Activated naive CD4-positive, alpha-beta T cell treated with anti-CD3 and anti-CD28 coated beads, Interleukin-2, amount 50 U/mL, for 24 hours (primary cell): ENCODE data around the gene DOLK.
"Not testable (repeated sequence)": the region's sequence is repeated elsewhere in the genome, so short reads cannot be mapped to it uniquely, and the experiment has no call there.

Experiments
- H3K27ac Mint-ChIP-seq: one replicate; pipeline ENCODE4 v1.8.0; 2021; ENCODE audit warnings: mild to moderate bottlenecking, mixed read lengths
- H3K27me3 Mint-ChIP-seq: one replicate; pipeline ENCODE4 v1.8.0; 2021; ENCODE audit warnings: mixed read lengths
- H3K36me3 Mint-ChIP-seq: one replicate; pipeline ENCODE4 v1.8.0; 2021; ENCODE audit warnings: mixed read lengths
- H3K4me1 Mint-ChIP-seq: one replicate; pipeline ENCODE4 v1.8.0; 2021; ENCODE audit warnings: mixed read lengths
- H3K4me3 Mint-ChIP-seq: one replicate; pipeline ENCODE4 v1.8.0; 2021; ENCODE audit warnings: mild to moderate bottlenecking, mixed read lengths
- H3K9me3 Mint-ChIP-seq: one replicate; pipeline ENCODE4 v1.8.0; 2021; ENCODE audit warnings: mixed read lengths

Gene DOLK

DNA sequence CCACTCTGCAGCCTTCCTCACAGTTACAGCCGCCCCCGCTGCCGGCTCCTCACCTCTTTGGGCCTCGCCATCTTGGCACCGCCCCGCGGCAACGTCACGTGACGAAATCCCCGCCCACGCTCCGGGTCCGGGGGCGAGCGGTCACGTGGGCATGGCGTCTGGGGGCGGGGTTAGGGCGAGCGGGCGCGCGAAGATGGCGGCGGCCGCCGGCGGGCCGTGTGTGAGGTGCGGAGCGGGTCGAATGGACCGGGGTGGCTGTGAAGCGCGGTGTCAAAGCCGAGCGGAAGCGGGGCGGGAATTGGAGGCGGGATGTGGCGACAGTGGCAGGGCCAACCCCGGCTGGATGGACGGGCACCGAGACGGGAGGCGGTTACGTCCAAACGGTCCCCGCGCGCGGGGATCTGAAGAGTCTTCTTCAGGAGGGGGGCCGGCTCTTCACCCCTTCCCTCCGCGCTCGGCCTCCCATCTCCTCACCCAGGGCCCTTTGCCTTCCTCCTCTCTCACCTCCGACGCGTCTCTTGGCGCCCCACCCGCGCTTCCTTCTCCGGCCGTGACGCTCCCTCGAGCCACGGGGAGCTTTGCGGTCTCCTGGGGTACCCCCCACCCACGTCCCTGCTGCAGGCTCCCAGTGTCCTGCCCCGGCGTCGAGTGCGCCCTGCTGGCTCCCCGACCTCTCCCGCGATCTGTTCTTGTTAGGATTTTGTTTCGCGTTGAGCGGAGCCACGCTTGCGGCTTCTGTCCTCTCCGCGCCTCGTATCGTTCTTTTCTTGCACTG lies at the start of gene DOLK, which contains the start of gene NUP188:
Gene DOLK (minus strand): TSS at position 77 of the 775 bp plus-strand sequence. CDS start 300 bp downstream, outside the sequence.
Gene NUP188 (plus strand): TSS at position 173 of the 775 bp plus-strand sequence. CDS start 21 bp downstream, at position 194.
- H3K36me3 Mint-ChIP-seq = peaks cover 13% of the 10 kb centered on the region
- H3K27ac Mint-ChIP-seq = peak within 1 kb of the TSS; percentile 97
- peaks cover 30% of the 10 kb centered on the region for H3K4me1 Mint-ChIP-seq
- H3K27me3 Mint-ChIP-seq = no peaks in the 10 kb centered on the region
- peak within 1 kb of the TSS; percentile 89 for H3K4me3 Mint-ChIP-seq
- H3K9me3 Mint-ChIP-seq = no peaks in the 10 kb centered on the region

DNA sequence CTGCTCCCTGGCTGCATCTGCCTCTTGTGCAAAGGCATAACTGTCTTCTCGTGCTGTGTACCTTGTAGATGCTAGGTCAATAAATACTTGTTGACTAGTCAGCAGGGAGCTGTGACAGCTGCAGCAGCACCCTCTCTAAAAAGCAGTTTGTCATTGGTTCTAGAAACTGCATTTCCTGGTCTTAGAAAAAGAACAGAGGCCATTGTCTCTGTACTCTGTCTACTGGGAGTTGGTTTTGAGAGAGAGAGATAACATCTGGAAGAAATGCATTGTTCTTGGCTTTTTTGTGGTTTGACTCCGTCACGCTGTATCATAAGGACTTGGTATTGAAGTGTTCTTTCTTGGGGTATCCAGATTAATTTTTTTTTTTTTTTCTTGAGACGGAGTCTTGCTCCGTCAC lies 48.4 kb upstream of the DOLK start:
- H3K9me3 Mint-ChIP-seq = no peaks in the 10 kb centered on the region
- H3K27ac Mint-ChIP-seq = no peak overlapping the region
- H3K4me1 Mint-ChIP-seq = peaks cover 16% of the 10 kb centered on the region
- H3K27me3 Mint-ChIP-seq = no peaks in the 10 kb centered on the region
- H3K4me3 Mint-ChIP-seq = no peak overlapping the region
- peaks cover 33% of the 10 kb centered on the region for H3K36me3 Mint-ChIP-seq

DNA sequence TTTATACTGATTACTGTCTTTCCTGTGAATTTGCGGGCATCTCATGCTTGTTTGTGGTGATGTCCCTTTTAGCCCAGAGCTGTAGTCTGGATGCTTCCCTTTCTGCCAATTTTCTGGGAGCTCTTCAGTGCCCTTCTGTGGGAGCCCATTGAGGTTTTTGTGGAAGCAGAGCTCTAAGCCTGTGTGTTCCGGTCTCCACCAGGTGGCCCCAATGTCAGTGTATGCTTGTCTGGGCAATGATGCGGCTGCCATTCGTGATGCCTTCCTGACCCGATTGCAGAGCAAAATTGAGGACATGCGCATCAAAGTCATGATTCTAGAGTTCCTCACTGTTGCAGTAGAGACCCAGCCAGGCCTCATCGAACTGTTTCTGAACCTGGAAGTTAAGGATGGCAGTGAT lies 45.6 kb upstream of the DOLK start:
- H3K27me3 Mint-ChIP-seq = no peaks in the 10 kb centered on the region
- no peak overlapping the region for H3K27ac Mint-ChIP-seq
- H3K9me3 Mint-ChIP-seq = no peaks in the 10 kb centered on the region
- H3K36me3 Mint-ChIP-seq = peaks cover 35% of the 10 kb centered on the region
- no peak overlapping the region for H3K4me3 Mint-ChIP-seq
- H3K4me1 Mint-ChIP-seq = peaks cover 16% of the 10 kb centered on the region

DNA sequence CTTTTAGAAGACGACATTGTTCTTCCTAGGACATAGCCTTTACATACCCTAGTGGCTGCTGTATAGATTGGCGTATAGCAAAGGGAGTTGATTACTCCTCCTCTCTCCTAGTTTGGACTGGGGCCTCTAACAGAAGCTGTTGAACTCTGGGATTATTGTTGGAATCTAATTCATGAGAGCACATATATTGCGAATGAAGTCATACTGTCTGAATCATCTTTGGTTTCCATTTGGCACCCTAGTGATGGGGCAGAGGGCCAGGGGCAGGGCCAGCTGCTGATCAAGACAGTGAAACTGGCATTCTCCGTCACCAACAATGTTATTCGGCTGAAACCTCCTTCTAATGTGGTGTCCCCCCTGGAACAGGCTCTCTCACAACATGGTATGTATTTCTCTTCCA lies 40.4 kb upstream of the DOLK start:
- H3K4me3 Mint-ChIP-seq = no peak overlapping the region
- H3K27ac Mint-ChIP-seq = no peak overlapping the region
- H3K36me3 Mint-ChIP-seq = peaks cover 25% of the 10 kb centered on the region

DNA sequence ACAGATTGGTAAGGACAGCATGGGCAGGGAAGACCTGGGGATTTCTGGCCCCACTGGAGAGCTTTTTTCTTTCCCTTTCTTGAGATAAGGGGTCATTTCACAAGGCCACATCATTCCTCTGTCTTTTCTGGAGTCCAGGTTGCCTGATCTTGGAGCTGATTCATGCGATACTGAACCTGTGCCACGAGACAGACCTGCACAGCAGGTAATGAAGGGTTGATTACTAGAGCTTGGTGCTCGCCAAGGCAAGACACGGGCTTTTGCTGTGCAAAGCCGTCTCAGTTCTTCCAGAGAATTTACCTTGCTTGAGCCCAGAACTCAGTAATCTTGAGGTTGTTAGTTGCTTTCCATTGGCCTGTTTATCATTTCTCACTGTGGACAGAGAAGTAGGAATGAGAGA lies 39.3 kb upstream of the DOLK start:
- Mint-ChIP-seq H3K36me3 (peaks cover 25% of the 10 kb centered on the region), H3K4me1 (no peaks in the 10 kb centered on the region), H3K4me3 (no peak overlapping the region), H3K9me3 (no peaks in the 10 kb centered on the region), H3K27ac (no peak overlapping the region), H3K27me3 (no peaks in the 10 kb centered on the region)

More for the DNA sequence above, 40.4 kb upstream of the DOLK start:
- Mint-ChIP-seq H3K4me1 (no peaks in the 10 kb centered on the region), H3K27me3 (no peaks in the 10 kb centered on the region), H3K9me3 (no peaks in the 10 kb centered on the region)

DNA sequence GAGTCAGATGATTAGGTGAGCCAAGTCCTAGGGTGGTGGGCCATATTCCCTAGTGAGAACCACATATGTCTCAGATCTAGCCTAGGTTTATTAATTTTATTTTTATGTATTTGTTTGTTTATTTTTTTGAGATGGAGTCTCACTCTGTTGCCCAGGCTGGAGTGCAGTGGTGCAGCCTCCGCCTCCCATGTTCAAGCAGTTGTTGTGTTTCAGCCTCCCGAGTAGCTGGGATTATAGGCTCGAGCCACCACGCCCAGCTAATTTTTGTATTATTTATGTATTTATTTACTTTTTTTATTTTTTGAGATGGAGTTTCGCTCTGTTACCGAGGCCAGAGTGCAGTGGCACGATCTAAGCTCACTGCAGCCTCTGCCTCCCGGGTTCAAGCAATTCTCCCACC lies 36.1 kb upstream of the DOLK start:
- peaks cover 38% of the 10 kb centered on the region for H3K36me3 Mint-ChIP-seq
- H3K27me3 Mint-ChIP-seq = no peaks in the 10 kb centered on the region
- H3K4me1 Mint-ChIP-seq = no peaks in the 10 kb centered on the region
- no peak overlapping the region for H3K4me3 Mint-ChIP-seq
- H3K9me3 Mint-ChIP-seq = no peaks in the 10 kb centered on the region
- no peak overlapping the region for H3K27ac Mint-ChIP-seq

DNA sequence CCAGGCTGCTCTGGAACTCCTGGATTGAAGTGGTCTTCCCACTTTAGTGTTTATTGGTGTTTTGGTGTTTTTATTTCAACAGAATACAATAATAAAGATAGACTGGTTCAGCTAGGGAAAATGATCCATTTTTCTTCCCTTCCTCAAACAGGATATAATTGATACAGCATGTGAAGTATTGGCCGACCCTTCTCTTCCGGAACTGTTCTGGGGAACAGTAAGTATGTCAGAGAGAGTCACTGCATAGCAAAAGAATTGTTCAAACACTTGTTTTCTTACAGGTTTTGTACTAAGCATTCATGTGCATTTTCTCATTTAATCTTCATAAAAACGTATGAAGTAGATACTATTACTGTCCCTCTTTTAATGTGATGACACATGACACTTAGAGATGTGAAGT lies 31.7 kb upstream of the DOLK start:
- no peaks in the 10 kb centered on the region for H3K27me3 Mint-ChIP-seq
- no peak overlapping the region for H3K4me3 Mint-ChIP-seq
- no peak overlapping the region for H3K27ac Mint-ChIP-seq
- no peaks in the 10 kb centered on the region for H3K4me1 Mint-ChIP-seq
- no peaks in the 10 kb centered on the region for H3K9me3 Mint-ChIP-seq
- peaks cover 26% of the 10 kb centered on the region for H3K36me3 Mint-ChIP-seq

DNA sequence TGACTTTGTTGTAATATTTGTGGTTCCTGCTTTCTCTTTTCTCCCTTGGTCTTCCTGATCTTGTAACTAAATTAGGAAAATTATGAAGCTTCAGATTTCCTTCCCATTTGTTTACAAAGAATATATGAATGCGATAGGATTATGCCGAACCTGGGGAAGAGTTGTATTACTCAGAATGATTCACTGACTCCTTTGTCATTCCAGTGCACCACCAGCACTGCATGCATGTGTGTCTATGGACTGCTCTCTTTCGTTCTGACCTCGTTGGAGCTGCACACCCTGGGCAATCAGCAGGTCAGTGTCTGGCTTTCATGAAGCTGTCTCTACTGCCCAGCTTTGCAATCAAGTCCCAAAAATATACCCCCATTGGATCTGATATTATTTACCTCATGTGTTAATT lies 25.6 kb upstream of the DOLK start:
- no peak overlapping the region for H3K27ac Mint-ChIP-seq
- no peaks in the 10 kb centered on the region for H3K27me3 Mint-ChIP-seq
- no peaks in the 10 kb centered on the region for H3K9me3 Mint-ChIP-seq
- H3K36me3 Mint-ChIP-seq = peaks cover 17% of the 10 kb centered on the region
- no peaks in the 10 kb centered on the region for H3K4me1 Mint-ChIP-seq
- no peak overlapping the region for H3K4me3 Mint-ChIP-seq

DNA sequence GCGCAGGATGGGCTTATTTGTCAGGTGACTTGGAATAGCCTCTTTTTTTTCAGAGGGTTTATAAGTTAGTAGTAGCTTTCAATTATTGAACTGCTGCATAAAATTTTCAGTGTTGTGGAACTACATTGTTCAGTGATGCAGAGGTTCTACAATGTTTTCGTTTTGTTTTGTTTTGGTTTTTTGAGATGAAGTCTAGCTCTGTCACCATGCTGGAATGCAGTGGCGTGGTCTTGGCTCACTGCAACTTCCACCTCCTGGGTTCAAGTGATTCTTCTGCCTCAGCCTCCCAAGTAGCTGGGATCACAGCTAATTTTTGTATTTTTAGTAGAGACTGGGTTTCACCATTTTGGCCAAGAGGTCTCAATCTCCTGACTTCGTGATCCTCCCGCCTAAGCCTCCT lies 22.1 kb upstream of the DOLK start:
- H3K27ac Mint-ChIP-seq = no peak overlapping the region
- no peaks in the 10 kb centered on the region for H3K4me1 Mint-ChIP-seq
- no peaks in the 10 kb centered on the region for H3K9me3 Mint-ChIP-seq
- no peaks in the 10 kb centered on the region for H3K27me3 Mint-ChIP-seq
- H3K4me3 Mint-ChIP-seq = no peak overlapping the region
- H3K36me3 Mint-ChIP-seq = peaks cover 16% of the 10 kb centered on the region

DNA sequence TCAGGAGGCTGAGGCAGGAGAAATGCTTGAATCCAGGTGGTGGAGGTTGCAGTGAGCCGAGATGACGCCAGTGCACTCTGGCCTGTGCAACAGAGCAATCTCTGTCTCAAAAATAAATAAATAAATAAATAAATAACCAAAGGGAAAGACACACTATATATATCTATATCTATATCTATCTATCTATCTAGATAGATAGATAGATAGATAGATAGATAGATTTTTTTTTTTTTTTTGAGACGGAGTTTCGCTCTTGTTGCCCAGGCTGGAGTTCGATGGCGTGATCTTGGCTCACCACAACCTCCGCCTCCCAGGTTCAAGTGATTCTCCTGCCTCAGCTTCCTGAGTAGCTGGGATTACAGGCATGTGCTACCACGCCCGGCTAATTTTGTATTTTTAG lies 14.0 kb upstream of the DOLK start:
- not testable (repeated sequence) for H3K27me3 Mint-ChIP-seq, H3K36me3 Mint-ChIP-seq, H3K4me1 Mint-ChIP-seq, H3K9me3 Mint-ChIP-seq, H3K27ac Mint-ChIP-seq, H3K4me3 Mint-ChIP-seq

DNA sequence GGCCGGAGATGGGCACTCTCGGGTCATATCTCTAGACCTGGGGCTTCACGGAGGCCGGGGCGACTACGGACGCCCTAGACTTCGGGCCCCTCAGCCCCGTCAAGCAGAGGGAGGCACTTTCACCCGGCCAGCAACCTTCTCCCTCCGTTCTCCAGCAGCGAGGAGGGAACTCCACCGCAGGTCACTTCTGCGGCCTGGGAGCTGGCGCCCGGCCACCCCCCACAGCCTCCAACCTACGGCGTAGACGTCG lies 201 bp downstream of the DOLK start:
- Mint-ChIP-seq H3K4me3 (peak overlapping the region; percentile 89), H3K27ac (peak overlapping the region; percentile 97), H3K27me3 (no peaks in the 10 kb centered on the region), H3K4me1 (peaks cover 29% of the 10 kb centered on the region), H3K9me3 (no peaks in the 10 kb centered on the region), H3K36me3 (peaks cover 10% of the 10 kb centered on the region)

DNA sequence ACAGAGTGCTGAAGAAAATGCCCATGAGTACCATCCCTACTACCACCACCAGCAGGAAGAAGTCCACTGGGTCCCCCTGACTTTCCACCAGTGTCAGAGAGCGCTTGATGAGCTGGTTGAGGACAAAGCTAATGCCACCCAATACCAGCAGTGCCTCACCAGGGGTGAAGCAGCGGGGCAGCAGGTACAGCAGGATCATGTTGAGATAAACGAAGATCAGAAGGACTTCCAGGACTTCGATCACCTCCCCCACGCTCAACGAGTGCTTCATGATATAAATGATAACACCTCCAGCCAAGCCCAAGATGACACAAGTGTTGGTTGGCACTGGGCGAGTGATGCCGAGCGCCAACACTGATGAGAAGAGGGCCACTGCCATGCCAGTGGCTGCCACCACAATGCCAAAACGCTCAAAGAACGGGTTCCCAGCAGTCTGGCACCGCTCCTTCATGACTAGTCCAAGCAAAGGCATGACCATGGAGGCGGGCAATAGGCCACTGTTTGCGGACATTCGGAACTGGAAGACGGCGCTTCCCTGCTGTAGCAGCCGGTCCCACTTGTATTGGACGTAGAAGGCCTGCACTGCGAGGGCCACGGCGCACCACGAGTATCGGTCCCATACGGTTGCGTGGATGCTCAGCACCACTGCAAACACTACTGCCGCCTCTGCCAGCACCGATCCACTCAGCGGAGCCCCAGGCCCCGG lies 679 bp downstream of the DOLK start:
- Mint-ChIP-seq H3K9me3 (no peaks in the 10 kb centered on the region), H3K27me3 (no peaks in the 10 kb centered on the region), H3K4me3 (peak overlapping the region; percentile 89), H3K27ac (peak overlapping the region; percentile 97), H3K36me3 (peaks cover 10% of the 10 kb centered on the region), H3K4me1 (peaks cover 29% of the 10 kb centered on the region)

DNA sequence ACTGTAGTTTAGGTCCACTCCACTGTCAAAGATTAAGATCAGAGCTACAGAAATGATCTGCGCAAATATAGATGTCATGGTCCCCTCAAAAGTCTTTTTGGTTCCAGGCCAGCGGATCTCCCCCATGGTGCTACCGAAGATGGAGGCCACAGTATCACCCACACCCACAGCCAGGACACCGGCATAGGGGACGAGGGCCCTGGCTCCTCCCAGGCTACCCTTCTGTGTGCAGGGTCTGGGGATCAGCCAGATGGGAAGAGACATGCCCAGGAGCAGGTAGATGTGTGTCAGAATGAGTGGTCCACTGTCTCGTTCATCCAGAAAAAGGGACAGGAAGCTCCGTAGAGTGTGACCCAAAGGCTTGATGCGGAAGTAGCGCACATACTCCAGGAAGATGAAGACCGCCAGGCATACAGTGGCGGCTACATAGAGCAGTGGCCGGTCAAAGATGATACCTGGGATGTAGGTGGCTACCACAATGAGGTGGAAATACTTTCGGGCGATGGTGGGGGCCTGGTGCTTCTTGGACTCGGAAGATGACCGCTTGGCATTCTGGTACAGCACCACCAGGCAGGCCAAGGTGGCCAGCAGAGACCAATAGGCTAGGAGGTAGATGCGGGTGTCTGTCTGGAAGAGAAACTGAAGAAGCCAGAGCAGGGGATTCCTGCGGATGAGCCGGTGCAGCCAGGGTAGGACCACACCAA lies 1.5 kb downstream of the DOLK start:
- Mint-ChIP-seq H3K4me3 (peak overlapping the region; percentile 89), H3K4me1 (peaks cover 24% of the 10 kb centered on the region)

DNA sequence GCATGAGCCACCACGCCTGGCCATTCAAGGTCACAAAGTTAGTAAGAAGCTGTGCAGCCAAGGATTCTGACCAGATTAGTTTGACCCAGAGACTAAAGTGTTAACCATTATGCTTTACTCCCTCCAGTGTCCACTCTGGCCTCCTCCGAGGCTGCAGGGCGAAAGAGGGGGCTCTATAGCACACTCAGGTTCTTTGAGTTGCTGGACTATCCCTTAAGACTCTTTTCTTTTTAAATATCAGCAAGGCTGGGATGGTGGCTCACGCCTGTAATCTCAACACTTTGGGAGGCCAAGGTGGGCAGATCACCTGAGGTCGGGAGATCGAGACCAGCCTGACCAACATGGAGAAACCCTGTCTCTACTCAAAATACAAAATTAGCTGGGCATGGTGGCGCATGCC lies 2.4 kb downstream of the DOLK start:
- not testable (repeated sequence) for H3K9me3 Mint-ChIP-seq, H3K36me3 Mint-ChIP-seq, H3K27me3 Mint-ChIP-seq, H3K4me3 Mint-ChIP-seq, H3K27ac Mint-ChIP-seq
- H3K4me1 Mint-ChIP-seq = peaks cover 24% of the 10 kb centered on the region

More for the DNA sequence above, 1.5 kb downstream of the DOLK start:
- H3K36me3 Mint-ChIP-seq = peaks cover 9% of the 10 kb centered on the region
- H3K27me3 Mint-ChIP-seq = no peaks in the 10 kb centered on the region
- no peaks in the 10 kb centered on the region for H3K9me3 Mint-ChIP-seq
- peak overlapping the region; percentile 97 for H3K27ac Mint-ChIP-seq

DNA sequence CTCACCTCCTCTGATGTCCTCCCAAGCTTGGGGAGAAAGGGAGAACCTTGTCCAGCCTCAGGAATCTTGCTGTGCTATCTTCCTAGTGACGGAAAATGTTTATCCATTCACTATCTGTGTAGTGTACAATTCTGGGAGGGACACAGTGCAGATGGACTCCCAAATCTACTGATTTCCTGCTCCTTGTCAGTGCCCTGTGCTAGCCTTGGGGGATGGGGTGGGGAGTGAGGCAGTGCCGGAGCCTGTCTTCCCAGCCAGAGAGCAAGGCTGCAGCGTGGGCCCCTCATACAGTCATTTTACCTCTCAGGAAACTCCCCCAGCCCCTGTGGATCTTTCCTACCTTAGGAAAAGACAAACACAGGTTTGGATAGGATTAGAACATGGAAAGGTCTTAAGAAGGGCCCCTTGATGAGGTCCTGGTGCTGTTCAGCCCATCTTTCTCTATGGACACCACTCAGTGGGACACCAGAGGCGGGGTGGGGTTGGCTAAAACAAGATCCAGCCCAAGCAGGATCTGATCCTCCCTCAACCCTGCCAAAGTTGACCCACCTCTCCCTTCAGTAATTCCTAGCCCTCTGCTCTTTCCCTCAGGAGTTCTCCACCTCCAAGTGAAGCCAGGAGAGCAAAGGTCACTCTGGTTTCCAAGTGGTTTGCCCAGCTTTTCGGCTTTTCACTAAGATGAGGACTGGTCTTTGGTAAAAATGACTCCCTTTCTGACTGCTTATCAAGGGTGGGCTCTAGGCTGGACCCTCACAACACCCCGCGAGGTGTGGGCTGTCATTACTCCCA lies 3.4 kb downstream of the DOLK start:
- H3K9me3 Mint-ChIP-seq = no peaks in the 10 kb centered on the region
- no peak overlapping the region for H3K27ac Mint-ChIP-seq
- H3K27me3 Mint-ChIP-seq = no peaks in the 10 kb centered on the region
- peaks cover 24% of the 10 kb centered on the region for H3K4me1 Mint-ChIP-seq
- peaks cover 9% of the 10 kb centered on the region for H3K36me3 Mint-ChIP-seq
- H3K4me3 Mint-ChIP-seq = no peak overlapping the region
